Kidney (tissue), 14 donors: ENCODE measurements around the gene CD80. TPM values are rescaled to one million over a fixed set of nuclear protein-coding genes. Genes with fewer than 3 reads are reported as not detected.

ENCODE experiments used
- DNase-seq, 5 donors: peaks; one replicate each; pipeline ENCODE4 v3.0.0-alpha.2; 2013 to 2020
- FAIRE-seq: peaks from 2 replicates; lab custom pipeline; 2012; peaks lifted over from hg19 to GRCh38; lab: Jason Lieb, UNC
- H3K27ac ChIP-seq, 2 donors: one replicate each; pipeline ENCODE4 v1.7.0; 2013; ENCODE audit warnings: low read depth in 2 of 2, low read length in 2 of 2, inconsistent platforms in 1 of 2
- H3K27me3 ChIP-seq: one replicate; pipeline ENCODE4 v1.7.1; 2013; ENCODE audit warnings: low read length, inconsistent platforms; ENCODE audit not compliant: control insufficient read depth, insufficient read depth
- H3K36me3 ChIP-seq, 3 donors: one replicate each; pipeline versions ENCODE4 v1.7.0 to v1.7.1; 2013; ENCODE audit warnings: low read length in 3 of 3, control low read depth in 1 of 3, inconsistent platforms in 1 of 3; ENCODE audit not compliant: insufficient read depth in 3 of 3, control insufficient read depth in 2 of 3
- H3K4me1 ChIP-seq, 3 donors: one replicate each; pipeline versions ENCODE4 v1.7.0 to v1.7.1; 2013; ENCODE audit warnings: low read length in 3 of 3, inconsistent platforms in 1 of 3, low read depth in 1 of 3; ENCODE audit not compliant: control insufficient read depth in 2 of 3, insufficient read depth in 2 of 3
- H3K4me3 ChIP-seq, 3 donors: one replicate each; pipeline versions ENCODE4 v1.7.0 to v1.8.1; 2013; ENCODE audit warnings: low read length in 3 of 3, control low read depth in 1 of 3, inconsistent platforms in 1 of 3
- H3K9ac ChIP-seq, 3 donors: one replicate each; pipeline versions ENCODE4 v1.7.0 to v1.7.1; 2013; ENCODE audit warnings: low read length in 3 of 3, control low read depth in 1 of 3, inconsistent platforms in 1 of 3
- H3K9me3 ChIP-seq, 3 donors: one replicate each; pipeline versions ENCODE4 v1.7.0 to v1.7.1; 2013; ENCODE audit warnings: low read length in 3 of 3, control low read depth in 1 of 3, inconsistent platforms in 1 of 3; ENCODE audit not compliant: control insufficient read depth in 2 of 3, insufficient read depth in 1 of 3
- CTCF ChIP-seq: IDR thresholded peaks from 3 replicates; pipeline ENCODE4 v1.5.1; 2012; ENCODE audit warnings: mild to moderate bottlenecking, moderate library complexity, borderline replicate concordance; ENCODE audit not compliant: insufficient read depth; ENCODE audit errors: extremely low read depth
- intact Hi-C: fragments of 100-400 bp; cut with DNase I; formaldehyde crosslinking; loops from one replicate; pipeline ENCODE4 v1.11.1; 2022
- polyA plus RNA-seq: library from polyadenylated mRNA; stranded (reverse); fragments of 350-450 nt; fragmentation: Illumina TruSeq; extraction: RNeasy Lipid Tissue Mini Kit (QIAGEN cat#74804); gene quantifications from one replicate; pipeline ENCODE4 v1.2.3, GENCODE V29; 2014; ENCODE audit warnings: low read depth, low replicate concordance; ENCODE audit not compliant: insufficient read depth
- total RNA-seq: library from RNA; stranded (reverse); fragmentation: NEBNext Ultra II Directional; extraction: Animal tissue kit (Norgen Biotek cat#: 25700); gene quantifications from one replicate; pipeline ENCODE4 v1.2.1, GENCODE V29; 2021
- donor health status: control.
- donor health status: control.
- donor health status: control.
- donor health status: control.
- donor health status: control.
- donor health status: DM: yes; HTN: yes; CAD: no.
- donor health status: Normal renal cell carcinoma (clear cell type).

Gene CD80
- total and polyA plus RNA-seq, 2 donors from 2014 or later, result 1.2 TPM; not detected in 1

GRCh38 chr3:119518026-119518425 is 41.4 kb downstream of the CD80 start:
- no peak for TF ChIP-seq CTCF
- intact Hi-C loops, result no loop called here
- DNase-seq (no peak), FAIRE-seq (no peak)
- no peak overlapping the region for H3K4me3 ChIP-seq
- peaks cover 14 to 51% (median 22%) of the 10 kb centered on the region in 3 donors for H3K36me3 ChIP-seq
- no peak overlapping the region for H3K9ac ChIP-seq
- H3K27me3 ChIP-seq, result no peaks in the 10 kb centered on the region
- H3K9me3 ChIP-seq, result no peaks in the 10 kb centered on the region
- H3K4me1 ChIP-seq, result no peaks in the 10 kb centered on the region
- no peak overlapping the region for H3K27ac ChIP-seq

- peaks cover 14 to 51% (median 21%) of the 10 kb centered on the region in 3 donors for H3K36me3 ChIP-seq
- DNase-seq, result no peak
- no peaks in the 10 kb centered on the region for H3K27me3 ChIP-seq
- FAIRE-seq, result no peak
- no peak overlapping the region for H3K4me3 ChIP-seq
- TF ChIP-seq CTCF, result no peak
- no peaks in the 10 kb centered on the region for H3K9me3 ChIP-seq
- H3K27ac ChIP-seq, result no peak overlapping the region
- H3K9ac ChIP-seq, result no peak overlapping the region
- intact Hi-C loops, result no loop called here
- no peaks in the 10 kb centered on the region for H3K4me1 ChIP-seq
These were observed 42.3 kb downstream of the CD80 start for GRCh38 chr3:119517112-119517511.

- no peaks in the 10 kb centered on the region for H3K4me1 ChIP-seq
- H3K9ac ChIP-seq, result no peak overlapping the region
- H3K4me3 ChIP-seq, result no peak overlapping the region
- H3K9me3 ChIP-seq, result no peaks in the 10 kb centered on the region
- H3K27me3 ChIP-seq, result no peaks in the 10 kb centered on the region
- FAIRE-seq (no peak), DNase-seq (no peak)
- no peak for TF ChIP-seq CTCF
- intact Hi-C loops, result no loop called here
- H3K27ac ChIP-seq, result no peak overlapping the region
- H3K36me3 ChIP-seq, result peaks cover 10 to 45% (median 21%) of the 10 kb centered on the region in 3 donors
These were observed 44.8 kb downstream of the CD80 start for GRCh38 chr3:119514637-119515036.

- no peaks in the 10 kb centered on the region for H3K9me3 ChIP-seq
- no peaks in the 10 kb centered on the region for H3K4me1 ChIP-seq
- intact Hi-C loops, result no loop called here
- FAIRE-seq (no peak), DNase-seq (no peak)
- no peak overlapping the region for H3K9ac ChIP-seq
- no peak for TF ChIP-seq CTCF
- H3K36me3 ChIP-seq, result peaks cover 3 to 41% (median 12%) of the 10 kb centered on the region in 3 donors
- H3K4me3 ChIP-seq, result no peak overlapping the region
- H3K27ac ChIP-seq, result no peak overlapping the region
- H3K27me3 ChIP-seq, result no peaks in the 10 kb centered on the region
These were observed 48.7 kb downstream of the CD80 start for GRCh38 chr3:119510690-119511089.
